HL-60 (cell line): ENCODE data around the gene YBEY.

Experiments
- GABPA ChIP-seq: IDR thresholded peaks from 2 replicates; pipeline ENCODE4 v1.6.1; 2012; ENCODE audit warnings: low read depth
- POLR2AphosphoS5 ChIP-seq: IDR thresholded peaks from 2 replicates; pipeline ENCODE4 v1.6.1; 2012; ENCODE audit warnings: low read depth
- REST ChIP-seq: IDR thresholded peaks from 2 replicates; pipeline ENCODE4 v1.6.1; 2012; ENCODE audit warnings: low read depth; ENCODE audit not compliant: insufficient replicate concordance
- TF ChIP-seq, protein P1 (sequence below): IDR thresholded peaks from one replicate; pipeline ENCODE4 v1.5.1; 2011; ENCODE audit warnings: low read length, control low read depth, inconsistent platforms; ENCODE audit not compliant: insufficient read depth

GRCh38 chr21:46264046-46264689 is 22.0 kb upstream of the YBEY start:
- TF ChIP-seq REST (no peak), POLR2AphosphoS5 (no peak; the same call in 1 of the 2 replicates), GABPA (no peak)
- TF ChIP-seq, protein P1, sequence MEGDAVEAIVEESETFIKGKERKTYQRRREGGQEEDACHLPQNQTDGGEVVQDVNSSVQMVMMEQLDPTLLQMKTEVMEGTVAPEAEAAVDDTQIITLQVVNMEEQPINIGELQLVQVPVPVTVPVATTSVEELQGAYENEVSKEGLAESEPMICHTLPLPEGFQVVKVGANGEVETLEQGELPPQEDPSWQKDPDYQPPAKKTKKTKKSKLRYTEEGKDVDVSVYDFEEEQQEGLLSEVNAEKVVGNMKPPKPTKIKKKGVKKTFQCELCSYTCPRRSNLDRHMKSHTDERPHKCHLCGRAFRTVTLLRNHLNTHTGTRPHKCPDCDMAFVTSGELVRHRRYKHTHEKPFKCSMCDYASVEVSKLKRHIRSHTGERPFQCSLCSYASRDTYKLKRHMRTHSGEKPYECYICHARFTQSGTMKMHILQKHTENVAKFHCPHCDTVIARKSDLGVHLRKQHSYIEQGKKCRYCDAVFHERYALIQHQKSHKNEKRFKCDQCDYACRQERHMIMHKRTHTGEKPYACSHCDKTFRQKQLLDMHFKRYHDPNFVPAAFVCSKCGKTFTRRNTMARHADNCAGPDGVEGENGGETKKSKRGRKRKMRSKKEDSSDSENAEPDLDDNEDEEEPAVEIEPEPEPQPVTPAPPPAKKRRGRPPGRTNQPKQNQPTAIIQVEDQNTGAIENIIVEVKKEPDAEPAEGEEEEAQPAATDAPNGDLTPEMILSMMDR: no peak
